ENCODE measurements around the gene GRID1.

GRID1 gene

GRCh38 chr10:86167762-86168128, 198.8 kb downstream of the GRID1 start:
- DNase-seq (ENCODE audit: low read depth): no peak

- no peak for DNase-seq (ENCODE audit: low read depth)
Measured at GRCh38 chr10:86167121-86167761, 199.4 kb downstream of the GRID1 start.

- no peak for DNase-seq (ENCODE audit: low read depth)
Measured at GRCh38 chr10:86165666-86166065, 200.9 kb downstream of the GRID1 start.

- no peak for DNase-seq (ENCODE audit: low read depth)
Measured at GRCh38 chr10:86164960-86165630, 201.5 kb downstream of the GRID1 start.

- DNase-seq (ENCODE audit: low read depth): no peak
Measured at GRCh38 chr10:86164174-86164774, 202.3 kb downstream of the GRID1 start.

GRCh38 chr10:86163522-86164173, 202.9 kb downstream of the GRID1 start:
- DNase-seq (ENCODE audit: low read depth): no peak

GRCh38 chr10:86162696-86163400, 203.7 kb downstream of the GRID1 start:
- DNase-seq (ENCODE audit: low read depth): no peak

GRCh38 chr10:86162036-86162435, 204.6 kb downstream of the GRID1 start:
- no peak for DNase-seq (ENCODE audit: low read depth)

GRCh38 chr10:86160890-86161585, 205.6 kb downstream of the GRID1 start:
- DNase-seq (ENCODE audit: low read depth): no peak

- DNase-seq (ENCODE audit: low read depth): no peak
Measured at GRCh38 chr10:86159797-86160196, 206.8 kb downstream of the GRID1 start.

- DNase-seq (ENCODE audit: low read depth): no peak
Measured at GRCh38 chr10:86155054-86155921, 211.3 kb downstream of the GRID1 start.

GRCh38 chr10:86153751-86154150, 212.8 kb downstream of the GRID1 start:
- no peak for DNase-seq (ENCODE audit: low read depth)

- DNase-seq (ENCODE audit: low read depth): no peak
Measured at GRCh38 chr10:86152911-86153310, 213.7 kb downstream of the GRID1 start.

- DNase-seq (ENCODE audit: low read depth): no peak
Measured at GRCh38 chr10:86152354-86152753, 214.2 kb downstream of the GRID1 start.

- no peak for DNase-seq (ENCODE audit: low read depth)
Measured at GRCh38 chr10:86151613-86152012, 215.0 kb downstream of the GRID1 start.

- no peak for DNase-seq (ENCODE audit: low read depth)
Measured at GRCh38 chr10:86149257-86149656, 217.3 kb downstream of the GRID1 start.

GRCh38 chr10:86148117-86148516, 218.5 kb downstream of the GRID1 start:
- no peak for DNase-seq (ENCODE audit: low read depth)

GRCh38 chr10:86144301-86144700, 222.3 kb downstream of the GRID1 start:
- no peak for DNase-seq (ENCODE audit: low read depth)

- DNase-seq (ENCODE audit: low read depth): no peak
Measured at GRCh38 chr10:86141896-86142295, 224.7 kb downstream of the GRID1 start.

GRCh38 chr10:86139066-86139657, 227.4 kb downstream of the GRID1 start:
- DNase-seq (ENCODE audit: low read depth): no peak

Data from stimulated activated CD8-positive, alpha-beta memory T cell treated with anti-CD3 and anti-CD28 coated beads, Interleukin-4, amount 100 ng/mL, for 24 hours (primary cell).